Measurements from ENCODE around the gene ELOF1. TPM values are rescaled to one million over a fixed set of nuclear protein-coding genes. Genes with fewer than 3 reads are reported as not detected.

The ELOF1 gene
- total RNA-seq, 2 experiments from 2014 or later: 31.8 to 33.2 TPM

DNA sequence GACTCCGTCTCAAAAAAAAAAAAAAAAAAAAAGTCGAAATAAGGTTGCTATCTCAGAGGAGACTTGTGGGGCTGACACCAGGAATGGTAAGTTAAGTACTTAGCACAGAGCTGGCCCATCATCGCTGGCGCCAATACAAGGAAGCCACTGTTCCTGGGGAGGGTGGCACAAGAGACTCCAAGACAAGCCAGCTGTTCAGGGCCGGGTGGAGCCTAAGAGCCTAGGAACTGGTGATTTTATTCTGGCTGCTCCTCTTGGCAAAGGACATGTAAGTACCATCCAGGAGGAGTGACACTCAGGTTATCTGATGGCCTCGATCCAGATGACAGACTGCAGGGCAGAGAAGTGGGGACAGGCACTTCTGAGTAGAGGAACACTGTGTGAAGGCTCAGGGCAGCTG is 3.8 kb downstream of the ELOF1 start:
- intact Hi-C loops (cut with DNase I, micrococcal nuclease): no loop called here
- Mint-ChIP-seq H3K4me3 (peak overlapping the region; percentile 70), H3K27me3 (no peaks in the 10 kb centered on the region), H3K9me3 (no peaks in the 10 kb centered on the region), H3K36me3 (ENCODE audit: low read depth) (peaks cover 36% of the 10 kb centered on the region), H3K4me1 (ENCODE audit: low read depth) (peaks cover 37% of the 10 kb centered on the region), H3K27ac (no peak overlapping the region)
- POLR2A ChIA-PET: interaction anchor here (0.6 kb wide), 1 partner anchor 260 kb away, joined by 3 read pairs; no protein-coding TSS in a partner anchor
- TF ChIP-seq, protein P1, sequence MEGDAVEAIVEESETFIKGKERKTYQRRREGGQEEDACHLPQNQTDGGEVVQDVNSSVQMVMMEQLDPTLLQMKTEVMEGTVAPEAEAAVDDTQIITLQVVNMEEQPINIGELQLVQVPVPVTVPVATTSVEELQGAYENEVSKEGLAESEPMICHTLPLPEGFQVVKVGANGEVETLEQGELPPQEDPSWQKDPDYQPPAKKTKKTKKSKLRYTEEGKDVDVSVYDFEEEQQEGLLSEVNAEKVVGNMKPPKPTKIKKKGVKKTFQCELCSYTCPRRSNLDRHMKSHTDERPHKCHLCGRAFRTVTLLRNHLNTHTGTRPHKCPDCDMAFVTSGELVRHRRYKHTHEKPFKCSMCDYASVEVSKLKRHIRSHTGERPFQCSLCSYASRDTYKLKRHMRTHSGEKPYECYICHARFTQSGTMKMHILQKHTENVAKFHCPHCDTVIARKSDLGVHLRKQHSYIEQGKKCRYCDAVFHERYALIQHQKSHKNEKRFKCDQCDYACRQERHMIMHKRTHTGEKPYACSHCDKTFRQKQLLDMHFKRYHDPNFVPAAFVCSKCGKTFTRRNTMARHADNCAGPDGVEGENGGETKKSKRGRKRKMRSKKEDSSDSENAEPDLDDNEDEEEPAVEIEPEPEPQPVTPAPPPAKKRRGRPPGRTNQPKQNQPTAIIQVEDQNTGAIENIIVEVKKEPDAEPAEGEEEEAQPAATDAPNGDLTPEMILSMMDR (IDR thresholded peaks at IDR 0.05): no peak
- H3K9me3 ChIP-seq (ENCODE audit: control insufficient read depth in 1 of 2, insufficient read depth in 1 of 2, low read length in 2 of 2): no peaks in the 10 kb centered on the region
- no peak overlapping the region for H3K27ac ChIP-seq (ENCODE audit: low read depth in 1 of 2, low read length in 2 of 2)
- peaks cover 41% of the 10 kb centered on the region for H3K36me3 ChIP-seq (ENCODE audit: insufficient read depth, low read length)
- ATAC-seq (ENCODE audit: poor library complexity) (no peak), DNase-seq (no peak)
- CTCF ChIA-PET: no interaction called here
- no peaks in the 10 kb centered on the region for H3K27me3 ChIP-seq (ENCODE audit: control insufficient read depth in 1 of 2, insufficient read depth in 2 of 2, low read length in 2 of 2)
- H3K4me1 ChIP-seq (ENCODE audit: insufficient read depth, low read length): peaks cover 40% of the 10 kb centered on the region
- no peak overlapping the region for H3K4me3 ChIP-seq (ENCODE audit: low read length)

DNA sequence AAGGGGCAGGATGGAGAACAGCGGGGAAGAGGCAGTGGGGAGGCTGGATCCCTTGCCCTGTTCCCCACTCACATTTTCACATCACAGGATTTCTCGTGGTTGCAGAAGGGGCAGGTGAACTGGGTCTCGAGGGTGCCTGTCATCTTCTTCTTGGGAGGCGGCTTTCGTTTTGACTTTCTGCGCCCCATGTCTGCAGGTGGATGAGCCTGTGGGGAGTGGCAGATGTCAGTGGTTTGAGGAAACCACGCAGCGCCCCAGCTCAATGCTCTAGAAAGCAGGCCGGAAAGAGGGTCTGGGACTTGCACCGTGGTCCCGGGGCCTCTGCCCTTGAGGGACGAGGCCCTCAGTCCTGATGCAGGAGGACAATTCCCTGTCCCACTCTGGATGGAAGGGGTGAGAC is 4.9 kb downstream of the ELOF1 start:
- ChIA-PET CTCF (no interaction called here), POLR2A (interaction anchor here (0.8 kb wide), 1 partner anchor 28 kb away, joined by 4 read pairs; no protein-coding TSS in a partner anchor)
- H3K27ac ChIP-seq (ENCODE audit: low read depth in 1 of 2, low read length in 2 of 2): no peak overlapping the region
- intact Hi-C loops (cut with DNase I, micrococcal nuclease): no loop called here
- no peak for ATAC-seq (ENCODE audit: poor library complexity)
- no peak for DNase-seq
- Mint-ChIP-seq H3K4me3 (peak overlapping the region; percentile 20), H3K27ac (peak overlapping the region; percentile 39), H3K36me3 (ENCODE audit: low read depth) (peaks cover 34% of the 10 kb centered on the region), H3K27me3 (no peaks in the 10 kb centered on the region), H3K9me3 (no peaks in the 10 kb centered on the region), H3K4me1 (ENCODE audit: low read depth) (peaks cover 33% of the 10 kb centered on the region)
- peaks cover 31% of the 10 kb centered on the region for H3K4me1 ChIP-seq (ENCODE audit: insufficient read depth, low read length)
- H3K27me3 ChIP-seq (ENCODE audit: control insufficient read depth in 1 of 2, insufficient read depth in 2 of 2, low read length in 2 of 2): no peaks in the 10 kb centered on the region
- H3K36me3 ChIP-seq (ENCODE audit: insufficient read depth, low read length): peaks cover 41% of the 10 kb centered on the region
- TF ChIP-seq, protein P1 (IDR thresholded peaks at IDR 0.05): no peak
- no peaks in the 10 kb centered on the region for H3K9me3 ChIP-seq (ENCODE audit: control insufficient read depth in 1 of 2, insufficient read depth in 1 of 2, low read length in 2 of 2)
- H3K4me3 ChIP-seq (ENCODE audit: low read length): no peak overlapping the region

DNA sequence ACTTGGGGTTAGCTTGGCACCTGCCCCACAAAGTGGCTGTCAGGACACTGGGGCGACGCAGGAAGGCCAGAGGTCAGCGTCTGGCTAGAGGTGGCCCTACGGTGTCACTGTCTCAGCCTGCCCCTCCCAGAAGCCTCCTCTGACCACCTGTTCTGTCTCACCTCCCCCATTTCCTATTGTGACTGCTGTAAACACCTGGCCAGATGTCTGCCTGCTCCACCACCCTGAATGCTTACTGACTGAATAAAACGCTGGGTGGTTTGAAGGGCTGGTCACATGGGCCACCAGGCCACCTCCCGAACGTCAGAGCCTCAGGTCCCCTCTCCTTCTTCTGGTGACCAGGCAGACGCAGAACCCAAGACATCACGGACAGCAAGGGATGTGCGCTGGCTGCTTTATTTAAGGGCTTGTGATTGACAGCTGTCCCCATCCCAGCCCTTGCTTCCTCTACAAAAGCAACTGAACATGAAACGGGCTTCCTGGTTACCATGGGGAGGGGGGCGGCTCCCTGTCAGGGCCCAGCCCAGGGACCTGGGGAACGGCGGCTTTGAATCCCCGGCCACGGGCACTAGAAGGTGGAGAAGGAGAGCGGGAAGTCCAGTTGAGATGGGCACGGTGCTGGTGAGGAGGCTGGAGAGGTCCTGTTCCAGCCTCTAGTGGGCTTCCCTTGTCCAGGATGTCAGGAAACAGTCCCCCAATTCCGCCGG is 6.2 kb downstream of the ELOF1 start:
- TF ChIP-seq, protein P1 (IDR thresholded peaks at IDR 0.05): no peak
- Histone ChIP-seq H3K9me3 (ENCODE audit: control insufficient read depth in 1 of 2, insufficient read depth in 1 of 2, low read length in 2 of 2) (no peaks in the 10 kb centered on the region), H3K4me3 (ENCODE audit: low read length) (no peak overlapping the region), H3K27me3 (ENCODE audit: control insufficient read depth in 1 of 2, insufficient read depth in 2 of 2, low read length in 2 of 2) (no peaks in the 10 kb centered on the region), H3K36me3 (ENCODE audit: insufficient read depth, low read length) (peaks cover 41% of the 10 kb centered on the region), H3K27ac (ENCODE audit: low read depth in 1 of 2, low read length in 2 of 2) (no peak overlapping the region), H3K4me1 (ENCODE audit: insufficient read depth, low read length) (peaks cover 20% of the 10 kb centered on the region)
- no peaks in the 10 kb centered on the region for H3K27me3 Mint-ChIP-seq
- peaks cover 27% of the 10 kb centered on the region for H3K36me3 Mint-ChIP-seq (ENCODE audit: low read depth)
- H3K4me3 Mint-ChIP-seq: no peak overlapping the region
- no peaks in the 10 kb centered on the region for H3K9me3 Mint-ChIP-seq
- ATAC-seq (ENCODE audit: poor library complexity) (no peak), DNase-seq (no peak)
- POLR2A ChIA-PET: interaction anchor here (1.1 kb wide), 1 partner anchor 17 kb away, joined by 3 read pairs; no protein-coding TSS in a partner anchor
- CTCF ChIA-PET: no interaction called here
- H3K27ac Mint-ChIP-seq: no peak overlapping the region
- intact Hi-C loops (cut with DNase I, micrococcal nuclease): no loop called here
- H3K4me1 Mint-ChIP-seq (ENCODE audit: low read depth): peaks cover 22% of the 10 kb centered on the region

All from CD4-positive, alpha-beta T cell (primary cell).